GM21786 (cell line): ENCODE data around the gene KIF1B.
"Not testable (repeated sequence)": the region's sequence is repeated elsewhere in the genome, so short reads cannot be mapped to it uniquely, and the experiment has no call there.

ENCODE experiments used
- ATAC-seq: cut with Tn5 transposase; IDR thresholded peaks from one replicate; pipeline ENCODE4 v1.9.1; 2021; ENCODE audit not compliant: unreplicated experiment

Gene KIF1B

DNA sequence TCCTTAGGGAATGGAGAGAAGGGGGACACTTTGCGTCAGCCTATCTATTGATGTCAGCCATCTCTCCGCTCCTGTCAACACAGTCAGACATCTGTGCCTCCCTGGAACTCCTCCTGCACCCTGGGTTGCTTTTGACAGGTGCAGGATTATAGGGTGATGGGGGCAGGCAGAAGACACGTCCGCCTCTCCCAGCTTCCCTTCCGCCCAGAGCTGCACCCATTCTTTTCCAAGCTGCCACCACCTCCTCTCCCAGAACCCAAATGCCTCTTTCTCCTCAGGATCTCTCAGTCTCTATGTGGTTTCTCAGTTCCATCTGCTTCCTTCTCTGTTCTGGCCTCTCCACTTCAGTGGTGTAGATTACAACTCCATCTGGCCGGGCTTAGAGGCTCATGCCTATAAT lies 17.1 kb upstream of the KIF1B start:
- no peak for ATAC-seq

- no peak for ATAC-seq
These were observed 14.8 kb upstream of the KIF1B start for GRCh38 chr1:10195570-10195969.

GRCh38 chr1:10196976-10197375 lies 13.4 kb upstream of the KIF1B start:
- no peak for ATAC-seq

DNA sequence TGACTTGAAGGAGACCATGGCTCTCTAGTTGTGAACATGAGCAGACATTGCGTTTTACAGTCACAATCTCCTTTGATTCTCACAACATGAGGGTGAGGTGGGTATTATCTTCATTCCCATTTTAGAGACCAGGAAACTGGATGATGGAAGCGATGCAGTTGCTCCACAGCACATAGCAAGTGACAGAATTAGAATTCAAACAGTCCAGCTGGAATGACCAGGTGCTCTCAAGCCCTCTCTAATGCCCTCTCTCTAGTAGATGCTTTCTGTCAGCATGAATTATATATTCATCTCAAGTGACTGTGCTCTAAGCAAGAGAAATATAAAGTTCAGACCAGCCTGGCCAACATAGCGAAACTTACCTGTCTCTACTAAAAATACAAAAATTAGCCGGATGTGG lies 9.8 kb upstream of the KIF1B start:
- ATAC-seq, result no peak

DNA sequence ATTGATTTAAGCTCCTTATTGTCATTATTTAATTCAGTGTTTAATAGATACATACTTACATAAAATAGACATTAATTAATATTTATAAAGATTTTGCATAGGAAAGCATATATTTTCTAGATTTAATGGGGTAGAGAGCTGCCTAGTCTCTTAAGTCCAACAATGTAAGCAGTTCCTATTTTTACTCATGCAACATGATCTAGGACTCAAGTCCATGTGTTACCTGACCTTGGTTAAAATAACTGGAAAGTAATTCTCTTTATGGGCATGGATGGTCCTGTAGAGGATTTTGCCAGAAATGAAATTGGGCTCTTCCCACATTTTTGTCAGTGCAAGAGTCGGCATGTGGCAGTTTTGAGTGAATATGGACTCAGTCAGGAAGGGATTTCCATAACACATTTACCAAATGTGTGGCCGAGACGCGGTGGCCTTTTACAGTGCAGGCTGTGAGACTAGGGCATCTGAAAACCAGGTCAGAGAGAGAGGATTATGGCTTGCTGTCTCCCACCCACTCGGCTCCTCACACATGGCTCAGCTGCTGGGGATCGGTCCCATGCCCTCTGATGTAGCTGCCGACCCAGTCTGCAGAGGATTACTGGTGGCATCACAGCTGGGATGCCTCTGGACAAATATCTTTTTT lies 6.2 kb upstream of the KIF1B start:
- ATAC-seq, result no peak

DNA sequence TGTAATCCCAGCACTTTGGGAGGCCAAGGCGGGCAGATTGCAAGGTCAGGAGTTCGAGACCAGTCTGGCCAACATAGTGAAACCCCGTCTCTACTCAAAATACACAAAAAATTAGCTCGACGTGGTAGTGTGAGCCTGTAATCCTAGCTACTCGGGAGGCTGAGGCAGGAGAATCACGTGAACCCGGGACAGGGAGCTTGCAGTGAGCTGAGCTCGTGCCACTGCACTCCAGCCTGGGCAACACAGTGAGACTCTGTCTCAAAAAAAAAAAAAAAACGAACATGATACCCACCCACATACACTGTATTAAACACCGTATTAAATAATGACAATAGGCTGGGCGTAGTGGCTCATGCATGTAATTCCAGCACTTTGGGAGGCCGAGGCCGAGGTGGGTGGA lies 5.2 kb upstream of the KIF1B start:
- not testable (repeated sequence) for ATAC-seq

- ATAC-seq, result no peak
These were observed 2.6 kb upstream of the KIF1B start for GRCh38 chr1:10207810-10208209.

DNA sequence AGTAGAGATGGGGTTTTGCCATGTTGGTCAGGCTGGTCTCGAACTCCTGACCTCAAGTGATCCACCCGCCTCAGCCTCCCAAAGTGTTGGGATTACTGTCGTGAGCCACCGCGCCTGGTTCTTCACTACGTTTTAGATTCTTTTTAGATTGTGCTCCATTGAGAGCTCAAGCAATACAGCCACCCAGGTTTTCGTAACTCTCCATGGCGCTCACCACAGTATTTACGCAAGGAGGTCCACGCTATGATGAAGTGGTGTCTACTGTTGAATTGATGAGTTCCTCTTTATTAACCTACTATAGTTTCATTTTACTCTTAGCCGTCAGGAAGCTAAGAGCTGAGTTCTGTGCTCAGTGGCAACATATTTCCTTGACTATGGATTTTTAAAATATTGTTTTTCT lies 1.8 kb upstream of the KIF1B start:
- ATAC-seq, result no peak

DNA sequence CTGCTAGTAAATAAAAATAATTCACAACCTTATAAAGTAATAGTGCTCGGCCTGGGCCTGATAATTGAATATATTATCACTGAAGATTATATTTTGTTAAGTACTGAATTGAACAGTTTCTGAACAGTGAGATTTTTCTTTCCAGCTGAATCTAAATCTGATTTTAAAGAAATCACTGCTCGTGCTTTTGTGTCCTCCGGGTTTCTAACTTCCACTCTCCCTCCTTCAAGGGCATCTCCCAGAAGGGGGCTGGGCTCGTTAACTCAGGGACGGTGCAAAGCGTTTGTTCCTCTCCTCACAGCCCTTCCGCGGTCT lies 823 bp upstream of the KIF1B start:
- ATAC-seq, result no peak

GRCh38 chr1:10210841-10211804 lies 753 bp downstream of the KIF1B start:
- peak; percentile 4 for ATAC-seq

GRCh38 chr1:10211805-10212410 lies 1.5 kb downstream of the KIF1B start:
- ATAC-seq, result no peak

- ATAC-seq, result no peak
These were observed 2.1 kb downstream of the KIF1B start for GRCh38 chr1:10212476-10212875.

- no peak for ATAC-seq
These were observed 2.9 kb downstream of the KIF1B start for GRCh38 chr1:10213186-10213705.

DNA sequence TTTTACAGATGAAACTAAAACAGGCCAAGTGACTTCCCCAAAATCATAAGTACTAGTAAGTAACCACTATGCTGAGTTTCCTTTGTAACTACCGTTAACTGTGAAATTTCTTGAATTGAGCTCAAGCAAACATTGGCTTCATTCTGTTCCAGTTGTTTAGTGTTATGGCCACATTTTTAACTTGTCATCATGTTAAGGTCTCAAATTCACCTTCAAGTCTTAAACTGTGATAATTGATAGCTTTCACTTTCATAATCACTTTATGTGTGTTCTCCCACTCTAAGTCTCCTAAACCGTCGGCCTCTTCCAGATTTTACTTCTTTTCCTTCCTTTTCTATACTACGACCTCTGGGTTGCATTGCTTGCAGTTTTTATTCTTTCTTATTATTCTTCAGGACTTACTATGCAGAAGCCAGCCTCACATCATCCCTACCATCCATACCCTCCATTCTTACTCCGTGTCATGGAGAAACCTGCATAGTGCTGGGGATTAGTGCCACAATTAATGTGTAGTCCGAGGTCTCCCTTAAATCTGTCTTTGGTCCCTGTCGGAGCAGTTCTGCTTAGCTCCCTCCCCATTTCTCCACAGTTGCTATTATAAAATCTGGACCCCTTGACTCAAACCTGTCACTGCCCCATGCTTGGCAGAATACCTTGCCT lies 5.8 kb downstream of the KIF1B start:
- no peak for ATAC-seq

DNA sequence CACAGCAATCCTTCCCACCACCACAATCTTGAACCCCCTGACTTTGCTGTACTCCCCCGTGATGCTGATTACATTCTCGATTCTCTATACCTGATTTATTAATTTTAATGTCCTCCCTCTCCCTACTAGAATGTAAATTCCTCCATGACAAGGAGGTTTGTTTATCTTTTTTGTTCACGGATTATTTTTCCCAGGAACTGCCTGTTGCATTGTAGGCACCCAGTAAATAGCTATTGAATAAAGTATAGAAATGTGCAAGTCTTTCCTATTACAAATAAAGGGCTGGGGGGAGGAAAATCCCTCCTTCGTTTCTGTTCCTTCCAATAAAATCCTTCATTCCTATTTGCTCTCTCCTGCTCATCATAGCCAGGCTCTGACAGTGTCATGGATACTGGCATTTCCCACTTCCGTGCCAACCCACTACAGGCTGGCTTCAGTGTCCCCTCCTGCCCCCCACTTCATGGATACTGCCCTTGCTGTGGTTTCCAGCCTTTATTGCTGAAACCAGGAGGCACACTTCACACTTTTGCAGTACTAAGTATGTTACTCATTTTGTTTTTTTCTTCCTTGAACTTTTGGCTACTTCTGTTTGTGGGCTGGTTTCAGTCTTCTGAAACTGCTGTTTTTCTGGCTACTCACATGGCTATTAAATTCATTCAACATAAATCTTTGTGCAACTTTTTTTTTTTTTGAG lies 7.5 kb downstream of the KIF1B start:
- no peak for ATAC-seq

DNA sequence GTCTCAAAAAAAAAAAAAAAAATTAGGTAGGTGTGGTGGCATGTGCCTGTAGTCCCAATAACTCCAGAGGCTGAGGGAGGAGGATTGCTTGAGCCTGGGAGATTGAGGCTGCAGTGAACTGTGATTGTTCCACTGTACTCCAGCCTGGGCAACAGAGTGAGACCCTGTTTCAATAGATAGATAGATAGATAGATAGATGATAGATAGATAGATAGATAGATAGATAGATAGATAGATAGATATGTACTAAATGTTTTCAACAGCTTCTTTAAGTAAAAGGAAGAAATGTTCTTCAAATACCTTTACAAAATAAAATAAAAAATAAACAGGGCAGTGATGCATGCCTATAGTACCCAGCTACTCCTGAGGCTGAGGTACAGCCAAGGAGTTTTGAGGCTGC lies 9.8 kb downstream of the KIF1B start:
- ATAC-seq, result no peak

- ATAC-seq, result not testable (repeated sequence)
These were observed 10.3 kb downstream of the KIF1B start for GRCh38 chr1:10220657-10221056.

DNA sequence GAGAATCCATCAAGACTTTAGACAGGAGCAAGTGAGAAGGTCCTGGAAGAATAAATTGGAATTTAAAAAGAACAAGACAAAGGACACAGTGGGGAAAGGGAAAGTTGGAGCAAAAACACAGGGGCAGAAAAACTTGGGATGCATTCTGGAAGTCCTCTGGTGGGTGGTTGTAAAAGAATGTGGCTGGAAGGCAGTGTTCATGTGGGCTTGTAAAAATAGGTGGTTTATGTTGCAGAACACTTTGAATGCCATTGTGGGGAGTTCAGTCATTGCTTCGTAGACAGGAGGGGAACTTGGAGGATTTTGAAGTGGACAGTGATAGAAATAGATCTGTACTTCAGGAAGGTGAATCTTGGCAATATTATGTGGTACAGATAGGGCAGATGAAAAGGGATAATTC lies 15.2 kb downstream of the KIF1B start:
- ATAC-seq, result no peak

GRCh38 chr1:10228528-10228927 lies 18.2 kb downstream of the KIF1B start:
- no peak for ATAC-seq

GRCh38 chr1:10229903-10230302 lies 19.5 kb downstream of the KIF1B start:
- ATAC-seq, result no peak

GRCh38 chr1:10232163-10232562 lies 21.8 kb downstream of the KIF1B start:
- ATAC-seq, result no peak
